ENCODE results near the gene DACH2.

GRCh38 chrX:86421771-86422170 is 273.5 kb downstream of the DACH2 start:
- TF ChIP-seq CTCF (IDR thresholded peaks at IDR 0.05) (no peak), EP300 (IDR thresholded peaks at IDR 0.05; ENCODE audit: low read depth) (no peak), POLR2AphosphoS5 (IDR thresholded peaks at IDR 0.05) (no peak), POLR2A (IDR thresholded peaks at IDR 0.05) (no peak)

All from transverse colon (tissue), 4 donors.